ENCODE measurements around the gene MYADML2. TPM values are rescaled to one million over a fixed set of nuclear protein-coding genes. Genes with fewer than 3 reads are reported as not detected.
"Not testable (repeated sequence)": the region's sequence is repeated elsewhere in the genome, so short reads cannot be mapped to it uniquely, and the experiment has no call there.

The MYADML2 gene
- total and polyA plus RNA-seq, 2 of the 8 experiments (the other 6 are each of a cell fraction or from before 2014, with no cell fraction given), result 0.26 to 0.47 TPM

DNA sequence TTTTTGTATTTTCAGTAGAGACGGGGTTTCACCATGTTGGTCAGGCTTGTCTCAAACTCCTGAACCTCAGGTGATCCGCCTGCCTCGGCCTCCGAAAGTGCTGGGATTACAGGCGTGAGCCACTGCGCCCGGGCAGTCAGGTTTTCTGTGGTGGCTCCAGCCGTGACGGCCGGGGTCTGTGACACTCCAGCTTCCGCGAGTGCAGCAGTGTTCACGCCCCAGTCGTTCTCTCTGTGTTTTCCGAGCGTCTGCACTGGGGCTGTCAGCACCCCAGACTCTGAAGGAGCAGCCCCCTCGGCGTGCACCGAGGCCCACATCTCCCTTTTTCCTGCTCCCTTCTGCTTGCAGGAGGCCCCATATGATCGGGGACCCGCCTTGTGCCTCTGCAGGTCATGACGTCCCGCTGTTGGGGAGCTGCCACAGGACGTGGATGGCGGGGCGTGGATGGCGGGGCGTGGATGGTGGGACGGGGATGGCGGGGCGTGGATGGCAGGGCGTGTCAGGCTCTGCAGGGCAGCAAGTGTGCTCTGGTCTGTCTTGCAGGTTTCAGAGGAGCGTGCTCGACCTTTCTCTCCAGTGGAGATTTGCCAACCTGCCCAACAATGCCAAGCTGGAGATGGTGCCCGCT is 36.1 kb upstream of the MYADML2 start (continued):
- TF ChIP-seq NANOG (IDR thresholded peaks at IDR 0.05; ENCODE audit: insufficient read depth, low read depth, low read length, poor library complexity, severe bottlenecking) (no peak), EGR1 (IDR thresholded peaks at IDR 0.05; ENCODE audit: borderline replicate concordance, low read depth, low read length) (no peak), PHF8 (conservative IDR thresholded peaks at IDR 0.05; ENCODE audit: low read depth, low read length) (no peak), SIX5 (IDR thresholded peaks at IDR 0.05; ENCODE audit: low read depth, low read length) (no peak), E2F6 (IDR thresholded peaks at IDR 0.05) (no peak), SP4 (IDR thresholded peaks at IDR 0.05; ENCODE audit: low read length) (no peak), POLR2AphosphoS5 (IDR thresholded peaks at IDR 0.05; ENCODE audit: low read depth, low read length) (no peak), POU5F1 (IDR thresholded peaks at IDR 0.05; ENCODE audit: low read depth, low read length) (no peak)

DNA sequence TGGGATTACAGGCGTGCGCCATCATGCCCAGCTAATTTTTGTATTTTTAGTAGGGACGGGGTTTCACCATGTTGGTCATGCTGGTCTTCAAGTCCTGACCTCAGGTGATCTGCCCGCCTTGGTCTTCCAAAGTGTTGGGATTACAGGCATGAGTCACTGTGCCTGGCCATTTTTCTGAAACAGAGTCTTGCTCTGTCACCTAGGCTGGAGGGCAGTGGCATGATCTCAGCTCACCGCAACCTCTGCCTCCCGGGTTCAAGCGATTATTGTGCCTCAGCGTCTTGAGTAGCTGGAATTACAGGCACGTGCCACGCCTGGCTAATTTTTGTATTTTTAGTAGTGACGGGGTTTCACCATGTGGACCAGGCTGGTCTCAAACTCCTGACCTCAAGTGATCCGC is 34.5 kb upstream of the MYADML2 start:
- peaks cover 11% of the 10 kb centered on the region; the same call in 1 of the 2 replicates for H3K23me2 ChIP-seq (ENCODE audit: low read depth, low read length)
- H3K4me3 ChIP-seq (ENCODE audit: extremely low read depth in 1 of 4, insufficient read depth in 2 of 4, low read depth in 3 of 4, low read length in 4 of 4); H2BK15ac ChIP-seq (ENCODE audit: low read length); H3K9me3 ChIP-seq (ENCODE audit: insufficient read depth in 2 of 2, low read depth in 1 of 2, low read length in 1 of 2); H3K14ac ChIP-seq (ENCODE audit: insufficient read length); H4K91ac ChIP-seq (replicated peaks; ENCODE audit: insufficient read length, low read length); H4K20me1 ChIP-seq (replicated peaks in 1 of 2; ENCODE audit: control insufficient read depth in 1 of 2, insufficient read depth in 2 of 2, low read length in 2 of 2); H3K23ac ChIP-seq (ENCODE audit: insufficient read length); H2BK20ac ChIP-seq (ENCODE audit: low read length); H3K4ac ChIP-seq (replicated peaks; ENCODE audit: insufficient read length, low read depth, low read length); H3K79me1 ChIP-seq (ENCODE audit: low read depth, low read length); H3K56ac ChIP-seq (replicated peaks; ENCODE audit: insufficient read length, low read depth, low read length); H2BK120ac ChIP-seq (replicated peaks; ENCODE audit: low read depth, low read length); H4K5ac ChIP-seq (ENCODE audit: insufficient read length, low read depth, low read length); H2AFZ ChIP-seq (ENCODE audit: low read length); H2BK5ac ChIP-seq (ENCODE audit: low read depth, low read length); FAIRE-seq; H3K18ac ChIP-seq (ENCODE audit: extremely low read depth, low read length); H3K27ac ChIP-seq (ENCODE audit: low read depth, low read length); DNase-seq (ENCODE audit: low read depth in 1 of 2, low spot score in 2 of 2); H3K79me2 ChIP-seq (ENCODE audit: control insufficient read depth in 1 of 2, insufficient read depth in 2 of 2, low read length in 2 of 2); H4K8ac ChIP-seq (ENCODE audit: extremely low read depth, insufficient read depth, low read length); H3K9ac ChIP-seq (replicated peaks in 1 of 4; ENCODE audit: extremely low read depth in 1 of 4, low read depth in 3 of 4, low read length in 3 of 4); H3K4me2 ChIP-seq (ENCODE audit: insufficient read depth in 1 of 2, low read depth in 2 of 2, low read length in 2 of 2); H2BK12ac ChIP-seq (ENCODE audit: low read depth, low read length); H3K27me3 ChIP-seq (replicated peaks in 1 of 4; ENCODE audit: control insufficient read depth in 3 of 4, extremely low read depth in 1 of 4, insufficient read depth in 3 of 4, low read length in 3 of 4); H3K4me1 ChIP-seq (replicated peaks in 1 of 4; ENCODE audit: control insufficient read depth in 3 of 4, insufficient read depth in 4 of 4, low read length in 3 of 4); H2AK5ac ChIP-seq (ENCODE audit: low read depth, low read length): not testable (repeated sequence)
- 98% methylated on average over 12 of the region's 12 CpGs; no CpG with 5 or more reads in 1 of the 2 experiments for WGBS, 2 experiments (ENCODE audit: extremely low coverage in 1 of 2, insufficient coverage in 1 of 2, insufficient read length in 1 of 2, insufficient replicate concordance in 2 of 2, low coverage in 1 of 2, low lambda C conversion rate in 2 of 2, missing lambda C conversion rate in 1 of 2)
- ChIA-PET CTCF (ENCODE audit: partially characterized antibody) (interaction anchor here (0.6 to 1.1 kb wide), 2 partner anchors 57 to 112 kb away, joined by 3 to 4 read pairs; no protein-coding TSS in a partner anchor), POLR2A (ENCODE audit: partially characterized antibody) (interaction anchor here (0.9 to 1.7 kb wide), 4 partner anchors 10 to 73 kb away, joined by 3 to 5 read pairs (median 4); no protein-coding TSS in a partner anchor)
- peaks cover 2 to 21% (median 14%) of the 10 kb centered on the region in 4 experiments; a peak in 5 of 8 replicates for H3K36me3 ChIP-seq (ENCODE audit: control insufficient read depth in 2 of 4, insufficient read depth in 4 of 4, low read length in 3 of 4)
